Measurements from ENCODE around the gene CASQ2.

DNA sequence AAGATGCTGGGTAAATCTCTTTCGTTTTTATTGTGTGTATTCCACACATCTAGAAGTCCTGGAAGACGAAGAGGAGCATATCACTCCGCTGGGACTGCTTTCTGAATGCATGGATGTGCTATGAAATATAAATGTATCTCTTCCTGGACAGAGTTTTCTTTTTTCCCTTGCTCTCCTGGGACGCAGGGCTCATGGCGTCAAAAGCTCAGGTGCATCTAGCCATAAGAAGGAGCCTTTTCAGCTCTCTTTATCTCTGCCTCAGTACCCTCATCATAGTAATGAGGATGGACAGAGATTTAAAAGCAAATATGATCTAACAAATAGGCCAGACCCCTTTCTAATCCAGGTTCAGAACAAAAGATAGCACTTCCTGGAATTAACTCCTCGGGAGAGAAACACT lies 27.5 kb upstream of the CASQ2 start:
- no peak for TF ChIP-seq EZH2phosphoT487 (IDR thresholded peaks at IDR 0.05)
- TF ChIP-seq, protein P1, sequence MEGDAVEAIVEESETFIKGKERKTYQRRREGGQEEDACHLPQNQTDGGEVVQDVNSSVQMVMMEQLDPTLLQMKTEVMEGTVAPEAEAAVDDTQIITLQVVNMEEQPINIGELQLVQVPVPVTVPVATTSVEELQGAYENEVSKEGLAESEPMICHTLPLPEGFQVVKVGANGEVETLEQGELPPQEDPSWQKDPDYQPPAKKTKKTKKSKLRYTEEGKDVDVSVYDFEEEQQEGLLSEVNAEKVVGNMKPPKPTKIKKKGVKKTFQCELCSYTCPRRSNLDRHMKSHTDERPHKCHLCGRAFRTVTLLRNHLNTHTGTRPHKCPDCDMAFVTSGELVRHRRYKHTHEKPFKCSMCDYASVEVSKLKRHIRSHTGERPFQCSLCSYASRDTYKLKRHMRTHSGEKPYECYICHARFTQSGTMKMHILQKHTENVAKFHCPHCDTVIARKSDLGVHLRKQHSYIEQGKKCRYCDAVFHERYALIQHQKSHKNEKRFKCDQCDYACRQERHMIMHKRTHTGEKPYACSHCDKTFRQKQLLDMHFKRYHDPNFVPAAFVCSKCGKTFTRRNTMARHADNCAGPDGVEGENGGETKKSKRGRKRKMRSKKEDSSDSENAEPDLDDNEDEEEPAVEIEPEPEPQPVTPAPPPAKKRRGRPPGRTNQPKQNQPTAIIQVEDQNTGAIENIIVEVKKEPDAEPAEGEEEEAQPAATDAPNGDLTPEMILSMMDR (IDR thresholded peaks at IDR 0.05) = no peak
- no peak for TF ChIP-seq EZH2 (IDR thresholded peaks at IDR 0.05)
